Fibroblast of lung (primary cell): Measurements from ENCODE around the gene CPS1. TPM values are rescaled to one million over a fixed set of nuclear protein-coding genes. Genes with fewer than 3 reads are reported as not detected.

Experiments
- DNase-seq, 2 donors: peaks; one replicate each; pipeline versions ENCODE4 v3.0.0 to v3.0.0-alpha.2; 2010; ENCODE audit warnings: low read depth in 2 of 2
- H2AFZ ChIP-seq: 2 replicates; pipeline ENCODE4 v1.5.1; 2012; ENCODE audit warnings: low read length, control low read depth, inconsistent platforms
- H3K27ac ChIP-seq: 2 replicates; pipeline ENCODE4 v1.5.1; 2011; ENCODE audit warnings: low read length, control low read depth; ENCODE audit not compliant: insufficient read depth
- H3K27me3 ChIP-seq: 2 replicates; pipeline ENCODE4 v1.5.1; 2011; ENCODE audit warnings: mild to moderate bottlenecking, low read length; ENCODE audit not compliant: control insufficient read depth, insufficient read depth
- H3K36me3 ChIP-seq: 2 replicates; pipeline ENCODE4 v1.5.1; 2011; ENCODE audit warnings: low read length; ENCODE audit not compliant: control insufficient read depth, insufficient read depth
- H3K4me1 ChIP-seq: 2 replicates; pipeline ENCODE4 v1.5.1; 2011; ENCODE audit warnings: low read length; ENCODE audit not compliant: control insufficient read depth, insufficient read depth; ENCODE audit errors: extremely low read depth
- H3K4me2 ChIP-seq: 2 replicates; pipeline ENCODE4 v1.5.1; 2011; ENCODE audit warnings: low read length, control low read depth; ENCODE audit not compliant: insufficient read depth; ENCODE audit errors: extremely low read depth
- H3K4me3 ChIP-seq, 4 experiments: fragments of 200-600 bp in 1 of 4; sonication (generic) in 1 of 4; replicated peaks in 1 of 4; 2 replicates each; pipeline ENCODE4 v1.5.1; 2011 to 2016; ENCODE audit warnings: low read length in 4 of 4, low read depth in 3 of 4, mild to moderate bottlenecking in 3 of 4, control low read depth in 2 of 4, inconsistent platforms in 1 of 4, mixed read lengths in 1 of 4; ENCODE audit not compliant: insufficient read depth in 1 of 4; ENCODE audit errors: control extremely low read depth in 1 of 4
- H3K79me2 ChIP-seq: 2 replicates; pipeline ENCODE4 v1.5.1; 2012; ENCODE audit warnings: mild to moderate bottlenecking, low read length, inconsistent platforms; ENCODE audit not compliant: control insufficient read depth, insufficient read depth
- H3K9ac ChIP-seq: 2 replicates; pipeline ENCODE4 v1.5.1; 2011; ENCODE audit warnings: mild to moderate bottlenecking, low read length, control low read depth; ENCODE audit not compliant: insufficient read depth
- H3K9me3 ChIP-seq: 2 replicates; pipeline ENCODE4 v1.5.1; 2012; ENCODE audit warnings: low read depth, low read length; ENCODE audit not compliant: control insufficient read depth, insufficient read depth
- H4K20me1 ChIP-seq: 2 replicates; pipeline ENCODE4 v1.5.1; 2011; ENCODE audit warnings: low read length; ENCODE audit not compliant: control insufficient read depth, insufficient read depth; ENCODE audit errors: extremely low read depth
- CTCF ChIP-seq, 2 donors: IDR thresholded peaks in 1 of 2; conservative IDR thresholded peaks in 1 of 2; 1 replicate in 1 of 2; 2 replicates in 1 of 2; pipeline ENCODE4 v1.5.1; 2011 to 2012; ENCODE audit warnings: low read length in 2 of 2, control low read depth in 1 of 2, inconsistent platforms in 1 of 2, low read depth in 1 of 2, mild to moderate bottlenecking in 1 of 2
- EZH2 ChIP-seq: IDR thresholded peaks from 2 replicates; pipeline ENCODE4 v1.5.1; 2012; ENCODE audit warnings: low read length, control low read depth, mild to moderate bottlenecking; ENCODE audit errors: missing control alignments
- polyA plus RNA-seq, 2 donors: library from polyadenylated mRNA; depleted of rRNA in 1 of 2; stranded (reverse) in 1 of 2; unstranded in 1 of 2; fragments of >200 nt; gene quantifications; 2 replicates each; pipeline ENCODE4 v1.2.1, GENCODE V29; 2011 to 2012; ENCODE audit warnings: missing spikeins in 1 of 2
- total RNA-seq: library from RNA; depleted of rRNA; stranded (reverse); fragments of >200 nt; gene quantifications from 2 replicates; pipeline ENCODE4 v1.2.1, GENCODE V29; 2014

Gene CPS1
- total and polyA plus RNA-seq, 2 donors (not counting 1 experiment from before 2014, with no cell fraction given): 25.7 to 27.4 TPM

DNA sequence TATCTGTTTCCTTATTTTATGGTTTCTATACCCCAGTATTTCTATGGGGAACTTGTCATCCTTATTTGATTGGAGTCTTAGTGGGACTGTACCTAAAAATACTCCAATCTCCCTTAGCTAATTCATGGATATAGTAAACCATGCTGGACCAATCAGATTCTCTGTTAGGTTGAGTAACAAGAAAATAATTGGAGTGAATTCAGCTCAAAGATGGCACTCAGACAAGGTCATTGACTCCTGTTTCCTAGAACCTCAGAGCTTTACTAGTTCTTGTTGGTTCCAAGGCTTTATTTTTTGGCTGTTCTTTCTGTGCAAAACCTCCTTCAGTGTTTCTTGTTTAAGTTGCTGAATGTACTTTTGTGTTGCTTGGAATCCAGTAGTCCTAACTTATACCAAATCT lies 31.9 kb upstream of the CPS1 start:
- Histone ChIP-seq H3K4me3 (no peak overlapping the region), H4K20me1 (no peaks in the 10 kb centered on the region), H3K27me3 (no peaks in the 10 kb centered on the region), H3K4me2 (no peak overlapping the region), H3K9ac (no peak overlapping the region), H3K79me2 (no peaks in the 10 kb centered on the region), H3K36me3 (no peaks in the 10 kb centered on the region), H3K9me3 (no peaks in the 10 kb centered on the region), H3K27ac (no peak overlapping the region), H2AFZ (no peak overlapping the region), H3K4me1 (no peaks in the 10 kb centered on the region)
- no peak for DNase-seq
- no peak for TF ChIP-seq EZH2
- TF ChIP-seq CTCF (conservative IDR thresholded peaks at IDR 0.05 in 1 of 2, IDR thresholded peaks at IDR 0.05 in 1 of 2; ENCODE audit: low read depth in 1 of 2, low read length in 2 of 2): no peak

DNA sequence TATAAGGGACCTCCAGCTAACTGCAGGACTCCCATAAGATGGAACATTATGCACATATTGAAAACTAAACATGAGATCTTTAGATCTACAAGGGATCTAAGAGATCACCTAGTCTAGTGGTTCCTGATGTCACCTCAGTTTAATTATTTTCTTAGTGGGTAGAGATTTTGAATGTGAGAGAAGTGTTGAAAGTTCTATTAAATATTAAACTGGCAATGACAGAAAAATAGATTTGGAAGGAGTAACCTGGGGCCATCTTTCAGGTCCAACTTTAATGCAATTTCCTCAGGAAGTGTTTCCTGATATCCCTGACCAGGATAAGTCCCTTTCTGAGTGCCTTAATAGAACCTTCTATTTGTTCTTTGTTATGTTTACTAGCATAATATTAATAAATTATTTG lies 29.1 kb upstream of the CPS1 start:
- Histone ChIP-seq H3K9me3 (no peaks in the 10 kb centered on the region), H3K27ac (no peak overlapping the region), H3K79me2 (no peaks in the 10 kb centered on the region), H3K27me3 (no peaks in the 10 kb centered on the region), H3K4me1 (no peaks in the 10 kb centered on the region), H3K36me3 (no peaks in the 10 kb centered on the region), H4K20me1 (no peaks in the 10 kb centered on the region), H3K4me2 (no peak overlapping the region), H3K9ac (no peak overlapping the region), H2AFZ (no peak overlapping the region), H3K4me3 (no peak overlapping the region)
- TF ChIP-seq EZH2 (no peak), CTCF (conservative IDR thresholded peaks at IDR 0.05 in 1 of 2, IDR thresholded peaks at IDR 0.05 in 1 of 2; ENCODE audit: low read depth in 1 of 2, low read length in 2 of 2) (no peak)
- DNase-seq: no peak

DNA sequence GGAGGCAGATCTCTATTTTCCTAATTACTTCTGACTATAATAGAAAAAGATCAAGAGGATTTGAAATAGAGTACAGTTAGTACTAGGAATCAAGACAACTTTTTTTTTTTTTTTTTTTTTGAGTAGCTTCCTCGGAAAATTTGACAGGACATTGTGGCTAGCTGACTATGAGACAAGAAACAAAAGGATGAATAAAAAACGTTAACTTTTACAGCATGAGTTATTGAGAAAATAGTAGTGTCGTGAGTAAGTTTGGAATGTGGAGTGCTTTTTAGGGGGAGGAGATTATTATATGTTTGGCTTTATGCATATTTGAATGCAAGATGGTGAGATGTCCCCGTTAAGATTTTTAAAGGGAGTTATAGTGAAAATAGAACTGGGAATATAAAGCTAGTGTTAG lies 27.7 kb upstream of the CPS1 start:
- H3K4me3 ChIP-seq: no peak overlapping the region
- H3K4me2 ChIP-seq: no peak overlapping the region
- H2AFZ ChIP-seq: no peak overlapping the region
- H3K27ac ChIP-seq: no peak overlapping the region
- no peaks in the 10 kb centered on the region for H3K36me3 ChIP-seq
- H3K9me3 ChIP-seq: no peaks in the 10 kb centered on the region
- H4K20me1 ChIP-seq: no peaks in the 10 kb centered on the region
- no peak overlapping the region for H3K9ac ChIP-seq
- TF ChIP-seq CTCF (conservative IDR thresholded peaks at IDR 0.05 in 1 of 2, IDR thresholded peaks at IDR 0.05 in 1 of 2; ENCODE audit: low read depth in 1 of 2, low read length in 2 of 2): no peak
- no peak for TF ChIP-seq EZH2
- DNase-seq: peak in 1 of 2 donors; percentile 52
- no peaks in the 10 kb centered on the region for H3K79me2 ChIP-seq
- H3K4me1 ChIP-seq: no peaks in the 10 kb centered on the region
- no peaks in the 10 kb centered on the region for H3K27me3 ChIP-seq
